PC-3 (cell line): Measurements from ENCODE around the gene SORD. TPM values are rescaled to one million over a fixed set of nuclear protein-coding genes. Genes with fewer than 3 reads are reported as not detected.

Source experiments
- ATAC-seq: fragments of 200-7000 bp; cut with Tn5 transposase; 2 replicates; pipeline ENCODE4 v1.9.1; 2020; ENCODE audit warnings: mild to moderate bottlenecking, moderate library complexity
- BruUV-seq: library from RNA; stranded (reverse); fragments of 400-500 nt; replicated peaks from 2 replicates; lab custom pipeline; 2021; lab: Mats Ljungman, UMichigan
- CTCF ChIA-PET: fragments of 300-600 bp; sonication (Branson Sonifier 250); formaldehyde crosslinking; loops from one replicate; lab custom pipeline; 2022; ENCODE audit warnings: antibody characterized with exemption; lab: Charles Lee
- POLR2A ChIA-PET: fragments of 300-600 bp; sonication (Branson Sonifier 250); formaldehyde crosslinking; loops from one replicate; lab custom pipeline; 2022; ENCODE audit warnings: antibody characterized with exemption; ENCODE audit not compliant: unreplicated experiment; lab: Charles Lee
- DNase-seq: peaks from one replicate; pipeline ENCODE4 v3.0.0-alpha.2; 2015
- H2AFZ ChIP-seq: fragments of 300-600 bp; sonication (generic); 2 replicates; pipeline ENCODE4 v1.6.0; 2016; ENCODE audit warnings: antibody characterized with exemption, low read length
- H3F3A ChIP-seq: fragments of 300-600 bp; sonication (generic); one replicate; pipeline ENCODE4 v1.6.0; 2017; ENCODE audit warnings: antibody characterized with exemption, low read length, control low read depth, mild to moderate bottlenecking; ENCODE audit not compliant: unreplicated experiment
- H3K27ac ChIP-seq: fragments of 300-600 bp; sonication (generic); 2 replicates; pipeline ENCODE4 v1.5.1; 2016; ENCODE audit warnings: mild to moderate bottlenecking, low read length
- H3K27me3 ChIP-seq: fragments of 300-600 bp; sonication (generic); 2 replicates; pipeline ENCODE4 v1.6.1; 2016; ENCODE audit warnings: low read length, mixed read lengths
- H3K36me3 ChIP-seq: fragments of 300-600 bp; sonication (generic); 2 replicates; pipeline ENCODE4 v1.6.1; 2016; ENCODE audit warnings: low read depth, mixed run types, low read length, mixed read lengths
- H3K4me1 ChIP-seq: fragments of 300-600 bp; sonication (generic); 2 replicates; pipeline ENCODE4 v1.5.1; 2016; ENCODE audit warnings: low read length; ENCODE audit not compliant: insufficient read depth
- H3K4me2 ChIP-seq: fragments of 300-600 bp; sonication (generic); 2 replicates; pipeline ENCODE4 v1.6.0; 2016; ENCODE audit warnings: low read length
- H3K4me3 ChIP-seq: fragments of 300-600 bp; sonication (generic); 2 replicates; pipeline ENCODE4 v1.5.1; 2016; ENCODE audit warnings: mild to moderate bottlenecking, low read length, mixed read lengths
- H3K79me2 ChIP-seq: fragments of 300-600 bp; sonication (generic); 2 replicates; pipeline ENCODE4 v1.6.1; 2017; ENCODE audit warnings: low read length, mixed read lengths
- H3K9ac ChIP-seq: fragments of 300-600 bp; sonication (generic); 2 replicates; pipeline ENCODE4 v1.6.0; 2016; ENCODE audit warnings: mild to moderate bottlenecking, low read length
- H3K9me2 ChIP-seq: fragments of 300-600 bp; sonication (generic); replicated peaks from 2 replicates; pipeline ENCODE4 v1.6.1; 2016; ENCODE audit warnings: mixed run types, low read length, mixed read lengths
- H3K9me3 ChIP-seq: fragments of 300-600 bp; sonication (generic); 2 replicates; pipeline ENCODE4 v1.6.1; 2016; ENCODE audit warnings: low read length, mixed read lengths
- H4K20me1 ChIP-seq: fragments of 300-600 bp; sonication (generic); 2 replicates; pipeline ENCODE4 v1.6.1; 2016; ENCODE audit warnings: low read length, mixed read lengths
- EZH2 ChIP-seq: fragments of 300-600 bp; sonication (generic); IDR thresholded peaks from one replicate; pipeline ENCODE4 v1.6.1; 2017; ENCODE audit warnings: antibody characterized with exemption, mild to moderate bottlenecking, low read length; ENCODE audit not compliant: unreplicated experiment
- EZH2phosphoT487 ChIP-seq: fragments of 300-600 bp; sonication (generic); IDR thresholded peaks from 2 replicates; pipeline ENCODE4 v1.6.1; 2018; ENCODE audit warnings: mild to moderate bottlenecking, antibody characterized with exemption, low read length, borderline replicate concordance
- intact Hi-C: fragments of 100-400 bp; cut with micrococcal nuclease; formaldehyde crosslinking; loops from 2 replicates; pipeline ENCODE4 v1.9.0; 2023
- total RNA-seq: library from RNA; depleted of rRNA; stranded (reverse); fragments of >200 nt; gene quantifications from 2 replicates; pipeline ENCODE4 v1.2.3, GENCODE V29; 2014
- TF ChIP-seq, protein P1 (sequence below): fragments of 300-600 bp; sonication (generic); conservative IDR thresholded peaks from 2 replicates; pipeline ENCODE4 v1.5.1; 2017; ENCODE audit warnings: antibody characterized with exemption, low read depth, mild to moderate bottlenecking, low read length

The SORD gene
- total RNA-seq, 1 experiment from 2014 or later = 119 TPM

DNA sequence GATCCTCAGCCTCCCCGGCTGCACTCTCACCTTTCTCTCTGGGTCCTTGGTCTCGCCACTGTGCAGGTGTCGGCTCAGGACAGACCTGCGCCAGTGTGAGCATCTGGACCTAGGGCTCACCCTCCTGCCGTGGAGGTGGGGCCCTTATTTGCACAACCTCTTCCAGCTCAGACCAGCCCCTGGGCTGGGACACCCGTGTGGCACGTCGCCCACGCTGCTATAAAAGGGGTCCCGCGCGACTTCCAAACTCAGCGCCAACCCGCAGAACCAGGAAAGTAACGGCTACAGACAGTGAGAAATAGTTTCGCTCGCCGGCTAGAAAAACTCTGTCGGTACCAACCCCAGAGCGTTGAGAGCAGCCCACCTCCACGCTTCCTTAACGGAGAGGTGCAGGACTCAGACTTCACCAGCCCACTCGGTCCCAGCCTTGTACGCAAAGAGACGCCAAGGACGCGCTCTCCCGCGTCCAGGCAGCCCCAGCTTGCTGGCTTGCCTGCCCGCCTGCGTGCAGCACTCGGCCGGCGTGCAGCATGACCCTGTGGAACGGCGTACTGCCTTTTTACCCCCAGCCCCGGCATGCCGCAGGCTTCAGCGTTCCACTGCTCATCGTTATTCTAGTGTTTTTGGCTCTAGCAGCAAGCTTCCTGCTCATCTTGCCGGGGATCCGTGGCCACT is 91.2 kb downstream of the SORD start, which contains the start of the genes DUOX2 and DUOXA2:
Gene DUOX2, minus strand, starts transcription at position 97 of the 675 bp plus-strand sequence. CDS start 761 bp downstream, outside the sequence.
Gene DUOXA2, plus strand, starts transcription at position 251 of the 675 bp plus-strand sequence. Its CDS starts 280 bp downstream, at position 531.
- Histone ChIP-seq H3K36me3 (no peaks in the 10 kb centered on the region), H3K4me3 (no peak within 1 kb of the TSS), H4K20me1 (no peaks in the 10 kb centered on the region), H3K4me2 (no peak within 1 kb of the TSS), H3K27me3 (peaks cover 28% of the 10 kb centered on the region), H3F3A (no peaks in the 10 kb centered on the region), H3K79me2 (no peaks in the 10 kb centered on the region), H3K9ac (no peak within 1 kb of the TSS), H3K4me1 (no peaks in the 10 kb centered on the region), H2AFZ (no peak within 1 kb of the TSS), H3K27ac (no peak within 1 kb of the TSS), H3K9me3 (no peaks in the 10 kb centered on the region), H3K9me2 (no peaks in the 10 kb centered on the region)
- no peak for ATAC-seq
- ChIA-PET CTCF (no interaction called here), POLR2A (no interaction called here)
- no peak for DNase-seq
- intact Hi-C loops = no loop called here
- no TSS peak for BruUV-seq
- TF ChIP-seq EZH2 (no peak), EZH2phosphoT487 (no peak)
- TF ChIP-seq, protein P1, sequence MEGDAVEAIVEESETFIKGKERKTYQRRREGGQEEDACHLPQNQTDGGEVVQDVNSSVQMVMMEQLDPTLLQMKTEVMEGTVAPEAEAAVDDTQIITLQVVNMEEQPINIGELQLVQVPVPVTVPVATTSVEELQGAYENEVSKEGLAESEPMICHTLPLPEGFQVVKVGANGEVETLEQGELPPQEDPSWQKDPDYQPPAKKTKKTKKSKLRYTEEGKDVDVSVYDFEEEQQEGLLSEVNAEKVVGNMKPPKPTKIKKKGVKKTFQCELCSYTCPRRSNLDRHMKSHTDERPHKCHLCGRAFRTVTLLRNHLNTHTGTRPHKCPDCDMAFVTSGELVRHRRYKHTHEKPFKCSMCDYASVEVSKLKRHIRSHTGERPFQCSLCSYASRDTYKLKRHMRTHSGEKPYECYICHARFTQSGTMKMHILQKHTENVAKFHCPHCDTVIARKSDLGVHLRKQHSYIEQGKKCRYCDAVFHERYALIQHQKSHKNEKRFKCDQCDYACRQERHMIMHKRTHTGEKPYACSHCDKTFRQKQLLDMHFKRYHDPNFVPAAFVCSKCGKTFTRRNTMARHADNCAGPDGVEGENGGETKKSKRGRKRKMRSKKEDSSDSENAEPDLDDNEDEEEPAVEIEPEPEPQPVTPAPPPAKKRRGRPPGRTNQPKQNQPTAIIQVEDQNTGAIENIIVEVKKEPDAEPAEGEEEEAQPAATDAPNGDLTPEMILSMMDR = no peak

DNA sequence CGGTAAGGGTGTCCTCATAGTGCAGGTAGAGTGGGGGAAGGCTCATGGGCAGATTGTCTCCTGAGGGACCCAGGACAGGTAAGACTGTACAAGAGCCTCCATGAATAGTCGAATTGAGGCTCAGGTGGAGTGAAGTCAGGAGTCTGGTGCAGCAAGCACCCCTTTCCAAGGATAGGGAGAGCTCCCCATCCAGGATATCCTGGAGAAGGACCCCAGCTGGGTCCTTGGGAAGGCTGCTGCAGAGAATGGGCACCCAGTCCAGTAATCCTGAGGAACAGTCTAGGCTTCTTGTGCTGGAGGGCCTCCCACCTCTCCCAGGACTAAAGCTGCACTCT is 91.7 kb downstream of the SORD start:
- DNase-seq (no peak), ATAC-seq (no peak)
- no peak overlapping the region for H3K27ac ChIP-seq
- no peaks in the 10 kb centered on the region for H4K20me1 ChIP-seq
- H3K4me1 ChIP-seq = no peaks in the 10 kb centered on the region
- H3K9me3 ChIP-seq = no peaks in the 10 kb centered on the region
- peaks cover 27% of the 10 kb centered on the region for H3K27me3 ChIP-seq
- no peaks in the 10 kb centered on the region for H3F3A ChIP-seq
- H3K4me3 ChIP-seq = no peak overlapping the region
- no peak overlapping the region for H2AFZ ChIP-seq
- H3K4me2 ChIP-seq = no peak overlapping the region
- no TSS peak for BruUV-seq
- no peaks in the 10 kb centered on the region for H3K9me2 ChIP-seq
- ChIA-PET POLR2A (no interaction called here), CTCF (no interaction called here)
- no peaks in the 10 kb centered on the region for H3K36me3 ChIP-seq
- intact Hi-C loops = no loop called here
- no peak for TF ChIP-seq EZH2phosphoT487
- TF ChIP-seq, protein P1 = no peak
- TF ChIP-seq EZH2 = no peak
- H3K79me2 ChIP-seq = no peaks in the 10 kb centered on the region
- H3K9ac ChIP-seq = no peak overlapping the region

DNA sequence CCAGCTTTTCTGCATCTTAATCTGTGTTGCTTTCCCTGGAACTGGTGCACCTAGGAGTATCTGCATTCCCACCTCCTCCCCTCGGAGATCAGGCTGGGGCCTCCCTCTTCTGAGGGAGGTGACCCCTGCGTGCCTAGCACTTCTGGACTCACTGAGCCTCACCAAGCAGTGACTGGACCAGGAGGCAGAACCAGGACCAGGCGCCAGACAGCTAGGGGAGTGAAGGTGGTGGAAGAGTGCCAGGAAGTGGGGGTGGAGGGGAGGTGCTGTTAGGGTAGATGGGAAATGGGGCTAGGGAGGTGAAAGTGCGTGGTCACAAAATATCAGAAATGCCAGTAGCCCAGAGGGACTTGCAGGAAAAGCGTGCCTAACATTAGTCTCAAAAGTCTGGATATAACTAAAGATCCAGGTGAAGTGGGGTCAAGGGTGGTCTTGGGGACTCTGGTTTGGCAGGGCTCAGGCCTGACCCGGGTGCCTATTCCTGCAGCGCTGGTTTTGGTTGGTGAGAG is 92.4 kb downstream of the SORD start:
- ChIA-PET CTCF (no interaction called here), POLR2A (no interaction called here)
- no peak for ATAC-seq
- Histone ChIP-seq H3K36me3 (no peaks in the 10 kb centered on the region), H4K20me1 (no peaks in the 10 kb centered on the region), H3K9me3 (no peaks in the 10 kb centered on the region), H3K4me3 (no peak overlapping the region), H3K9me2 (no peaks in the 10 kb centered on the region), H3K4me1 (no peaks in the 10 kb centered on the region), H3K27ac (no peak overlapping the region), H2AFZ (no peak overlapping the region), H3F3A (no peaks in the 10 kb centered on the region), H3K27me3 (peaks cover 24% of the 10 kb centered on the region), H3K4me2 (no peak overlapping the region), H3K9ac (no peak overlapping the region), H3K79me2 (no peaks in the 10 kb centered on the region)
- TF ChIP-seq EZH2phosphoT487 = no peak
- TF ChIP-seq, protein P1 = no peak
- TF ChIP-seq EZH2 = no peak
- DNase-seq = no peak
- intact Hi-C loops = no loop called here
- no TSS peak for BruUV-seq
